ENCODE data around the gene MROH2A.
"Not testable (repeated sequence)": the region's sequence is repeated elsewhere in the genome, so short reads cannot be mapped to it uniquely, and the experiment has no call there.

MROH2A gene

GRCh38 chr2:233856184-233856583 lies 78.1 kb downstream of the MROH2A start:
- no peak for DNase-seq (ENCODE audit: low read depth)

DNA sequence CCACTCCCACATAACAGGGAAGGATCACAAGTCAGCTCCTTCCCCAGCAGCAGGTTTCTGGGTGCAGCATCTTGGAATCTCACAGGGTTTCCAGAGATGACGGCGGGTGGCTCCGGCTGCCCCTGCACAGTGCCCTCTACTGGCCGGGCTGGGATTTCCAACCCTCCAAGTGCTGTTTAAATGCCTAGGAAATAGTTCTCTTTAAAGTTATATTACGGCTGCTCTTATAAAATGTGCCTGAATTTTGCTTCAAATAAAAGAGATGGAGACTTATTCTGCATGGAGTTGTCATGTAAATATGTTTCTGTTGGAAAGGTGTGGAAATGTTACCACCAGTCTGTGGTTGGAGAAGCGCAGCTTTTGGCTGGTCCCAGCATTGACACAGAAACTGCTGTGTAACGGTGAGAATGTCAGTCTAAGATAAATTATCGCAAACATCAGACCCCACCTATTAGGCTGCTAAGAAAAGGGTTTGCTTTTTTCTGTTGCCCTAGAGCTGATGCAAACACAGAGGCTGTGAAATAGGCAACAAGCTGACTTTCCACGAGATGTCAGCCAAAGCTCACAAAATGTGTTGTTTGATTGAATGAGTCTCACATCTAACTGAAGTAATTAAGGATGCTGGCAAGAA lies 79.5 kb downstream of the MROH2A start:
- peak; percentile 9 for DNase-seq (ENCODE audit: low read depth)

- no peak for DNase-seq (ENCODE audit: low read depth)
Observed at GRCh38 chr2:233858331-233858730, 80.2 kb downstream of the MROH2A start.

DNA sequence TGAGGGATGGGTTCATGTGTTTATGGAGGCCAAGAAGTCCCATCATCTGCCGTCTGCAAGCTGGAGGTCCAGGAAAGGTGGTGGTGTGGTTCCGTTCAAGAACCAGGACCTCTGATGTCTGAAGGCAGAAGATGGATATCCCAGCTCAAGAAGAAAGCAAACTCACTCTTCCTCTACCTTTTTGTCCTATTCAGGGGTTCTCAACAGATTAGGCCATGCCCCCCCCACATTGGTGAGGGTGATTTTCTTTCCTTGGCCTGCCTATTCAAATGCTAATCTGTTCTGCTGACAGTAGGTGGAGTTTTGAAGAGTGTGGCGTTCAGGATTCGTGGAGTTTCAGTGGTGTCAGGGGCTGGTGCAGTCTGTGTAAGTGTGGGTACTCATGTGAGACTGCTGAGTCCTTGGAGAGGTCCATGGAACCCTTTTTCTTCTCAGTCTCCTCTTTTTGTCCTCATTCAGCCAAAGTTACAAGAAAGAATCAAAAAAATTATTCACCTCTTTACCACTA lies 84.2 kb downstream of the MROH2A start:
- no peak for DNase-seq (ENCODE audit: low read depth)

GRCh38 chr2:233865838-233866237 lies 87.7 kb downstream of the MROH2A start:
- no peak for DNase-seq (ENCODE audit: low read depth)

DNA sequence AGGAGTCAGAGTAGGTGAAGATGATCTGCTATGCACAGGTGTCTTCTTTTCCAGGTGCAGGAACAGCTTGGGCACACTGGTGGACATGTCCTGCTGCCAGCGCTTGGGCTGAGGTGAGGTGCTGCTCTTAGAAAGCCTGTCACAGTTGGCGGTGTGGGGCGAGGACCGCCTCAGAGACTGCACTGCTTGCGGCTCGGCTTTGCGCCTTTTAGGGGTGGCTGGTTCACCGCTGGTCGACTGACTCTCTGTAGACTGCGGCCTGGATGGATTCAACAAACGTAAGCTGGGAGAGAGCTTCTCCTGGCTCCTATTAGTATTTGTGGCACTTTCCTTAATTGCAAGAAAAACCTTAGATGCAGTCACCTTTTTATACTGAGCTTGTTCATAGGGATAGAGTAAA lies 88.3 kb downstream of the MROH2A start:
- DNase-seq (ENCODE audit: low read depth): no peak

- DNase-seq (ENCODE audit: low read depth): peak; percentile 26
Observed at GRCh38 chr2:233867993-233868532, 89.9 kb downstream of the MROH2A start, which contains the start of gene MSL3B. TSS of gene MSL3B (minus strand) at chr2:233868386.

- no peak for DNase-seq (ENCODE audit: low read depth)
Observed at GRCh38 chr2:233871432-233871831, 93.3 kb downstream of the MROH2A start.

- not testable (repeated sequence) for DNase-seq (ENCODE audit: low read depth)
Observed at GRCh38 chr2:233872125-233872524, 94.0 kb downstream of the MROH2A start.

- DNase-seq (ENCODE audit: low read depth): no peak
Observed at GRCh38 chr2:233882353-233882752, 104.2 kb downstream of the MROH2A start.
